Measurements from ENCODE around the gene BMERB1.
"Not testable (repeated sequence)": the region's sequence is repeated elsewhere in the genome, so short reads cannot be mapped to it uniquely, and the experiment has no call there.

Gene BMERB1

GRCh38 chr16:15461376-15461775 is 27.0 kb downstream of the BMERB1 start:
- ATAC-seq (no peak), DNase-seq (no peak)

GRCh38 chr16:15464401-15465186 is 30.2 kb downstream of the BMERB1 start:
- ATAC-seq (no peak), DNase-seq (no peak)

GRCh38 chr16:15466131-15466530 is 31.7 kb downstream of the BMERB1 start:
- ATAC-seq (no peak), DNase-seq (no peak)

GRCh38 chr16:15466886-15467781 is 32.7 kb downstream of the BMERB1 start:
- no peak for ATAC-seq
- no peak for DNase-seq

GRCh38 chr16:15476971-15477370 is 42.6 kb downstream of the BMERB1 start:
- not testable (repeated sequence) for DNase-seq, ATAC-seq

- ATAC-seq (peak; percentile 83), DNase-seq (no peak)
Observed at GRCh38 chr16:15477802-15478201, 43.4 kb downstream of the BMERB1 start.

- DNase-seq = peak; percentile 67
- peak; percentile 91 for ATAC-seq
Observed at GRCh38 chr16:15482068-15482747, 47.8 kb downstream of the BMERB1 start.

- no peak for DNase-seq
- ATAC-seq = no peak
Observed at GRCh38 chr16:15482748-15483298, 48.4 kb downstream of the BMERB1 start.

GRCh38 chr16:15483857-15484256 is 49.5 kb downstream of the BMERB1 start:
- ATAC-seq (no peak), DNase-seq (no peak)

- no peak for ATAC-seq
- no peak for DNase-seq
Observed at GRCh38 chr16:15484662-15485061, 50.3 kb downstream of the BMERB1 start.

- no peak for DNase-seq
Observed at GRCh38 chr16:15485175-15485574, 50.8 kb downstream of the BMERB1 start.

GRCh38 chr16:15486661-15487060 is 52.3 kb downstream of the BMERB1 start:
- no peak for DNase-seq
- no peak for ATAC-seq

More at GRCh38 chr16:15485175-15485574, 50.8 kb downstream of the BMERB1 start:
- ATAC-seq = no peak

- DNase-seq (no peak), ATAC-seq (no peak)
Observed at GRCh38 chr16:15487336-15488284, 53.2 kb downstream of the BMERB1 start.

- DNase-seq (no peak), ATAC-seq (peak; percentile 10)
Observed at GRCh38 chr16:15489016-15489415, 54.6 kb downstream of the BMERB1 start.

- DNase-seq (no peak), ATAC-seq (no peak)
Observed at GRCh38 chr16:15490123-15490711, 55.8 kb downstream of the BMERB1 start.

- DNase-seq (no peak), ATAC-seq (no peak)
Observed at GRCh38 chr16:15491411-15491810, 57.0 kb downstream of the BMERB1 start.

GRCh38 chr16:15492091-15492740 is 57.8 kb downstream of the BMERB1 start:
- ATAC-seq (no peak), DNase-seq (no peak)

- DNase-seq = peak; percentile 3
- no peak for ATAC-seq
Observed at GRCh38 chr16:15493466-15494180, 59.2 kb downstream of the BMERB1 start.

- DNase-seq (no peak), ATAC-seq (peak; percentile 66)
Observed at GRCh38 chr16:15494236-15494635, 59.8 kb downstream of the BMERB1 start.

Data from stimulated activated naive CD8-positive, alpha-beta T cell treated with anti-CD3 and anti-CD28 coated beads, Interleukin-15, Interleukin-2, amounts not matched to agents 100 U/mL and 50 U/mL, for 24 hours (primary cell).